ENCODE results near the gene ZNF862. TPM values are rescaled to one million over a fixed set of nuclear protein-coding genes. Genes with fewer than 3 reads are reported as not detected.
A peak's percentile ranks its signal among the peaks of the same experiment; 100 is the strongest.

Gene ZNF862
- total RNA-seq, 2 donors from 2014 or later, result 18.9 to 23.0 TPM

- DNase-seq (ENCODE audit: low spot score in 2 of 2), result no peak
- no peaks in the 10 kb centered on the region for H3K9me3 Mint-ChIP-seq
- no peaks in the 10 kb centered on the region for H3K36me3 Mint-ChIP-seq
- H3K27ac Mint-ChIP-seq, result no peak overlapping the region
- ATAC-seq, result no peak
Measured at GRCh38 chr7:149846436-149847046, 8.4 kb downstream of the ZNF862 start.

GRCh38 chr7:149849174-149849573 is 11.0 kb downstream of the ZNF862 start:
- no peaks in the 10 kb centered on the region for H3K9me3 Mint-ChIP-seq
- H3K36me3 Mint-ChIP-seq, result peaks cover 0 to 6% of the 10 kb centered on the region in 2 donors
- DNase-seq (ENCODE audit: low spot score in 2 of 2), result no peak
- H3K27ac Mint-ChIP-seq, result no peak overlapping the region
- ATAC-seq, result no peak

GRCh38 chr7:149850007-149850594 is 11.9 kb downstream of the ZNF862 start:
- Mint-ChIP-seq H3K9me3 (no peaks in the 10 kb centered on the region), H3K36me3 (peaks cover 0 to 6% of the 10 kb centered on the region in 2 donors), H3K27ac (no peak overlapping the region)
- no peak for ATAC-seq
- DNase-seq (ENCODE audit: low spot score in 2 of 2), result no peak

- Mint-ChIP-seq H3K27ac (no peak overlapping the region), H3K9me3 (no peaks in the 10 kb centered on the region), H3K36me3 (peaks cover 0 to 6% of the 10 kb centered on the region in 2 donors)
- no peak for DNase-seq (ENCODE audit: low spot score in 2 of 2)
- no peak for ATAC-seq
Measured at GRCh38 chr7:149850716-149851115, 12.5 kb downstream of the ZNF862 start.

- Mint-ChIP-seq H3K9me3 (no peaks in the 10 kb centered on the region), H3K36me3 (peaks cover 0 to 6% of the 10 kb centered on the region in 2 donors), H3K27ac (no peak overlapping the region)
- no peak for ATAC-seq
- no peak for DNase-seq (ENCODE audit: low spot score in 2 of 2)
Measured at GRCh38 chr7:149851449-149851848, 13.3 kb downstream of the ZNF862 start.

GRCh38 chr7:149853157-149853556 is 15.0 kb downstream of the ZNF862 start:
- DNase-seq (ENCODE audit: low spot score in 2 of 2) (no peak), ATAC-seq (no peak)
- H3K36me3 Mint-ChIP-seq, result peaks cover 0 to 6% of the 10 kb centered on the region in 2 donors
- no peaks in the 10 kb centered on the region for H3K9me3 Mint-ChIP-seq
- no peak overlapping the region for H3K27ac Mint-ChIP-seq

GRCh38 chr7:149854611-149855360 is 16.6 kb downstream of the ZNF862 start:
- no peaks in the 10 kb centered on the region for H3K9me3 Mint-ChIP-seq
- ATAC-seq, result peak; percentile 28 to 37
- H3K36me3 Mint-ChIP-seq, result peaks cover 0 to 6% of the 10 kb centered on the region in 2 donors
- H3K27ac Mint-ChIP-seq, result peak overlapping the region in 1 of 2 donors; percentile 51
- no peak for DNase-seq (ENCODE audit: low spot score in 2 of 2)

- H3K36me3 Mint-ChIP-seq, result peaks cover 0 to 6% of the 10 kb centered on the region in 2 donors
- DNase-seq (ENCODE audit: low spot score in 2 of 2), result no peak
- H3K9me3 Mint-ChIP-seq, result no peaks in the 10 kb centered on the region
- ATAC-seq, result peak; percentile 38 to 47
- peak overlapping the region in 1 of 2 donors; percentile 68 for H3K27ac Mint-ChIP-seq
Measured at GRCh38 chr7:149855361-149856305, 17.5 kb downstream of the ZNF862 start.

GRCh38 chr7:149856583-149856982 is 18.4 kb downstream of the ZNF862 start:
- Mint-ChIP-seq H3K36me3 (peaks cover 0 to 6% of the 10 kb centered on the region in 2 donors), H3K27ac (peak overlapping the region; percentile 29 to 68), H3K9me3 (no peaks in the 10 kb centered on the region)
- ATAC-seq (peak; percentile 92 to 93), DNase-seq (ENCODE audit: low spot score in 2 of 2) (no peak)

- DNase-seq (ENCODE audit: low spot score in 2 of 2) (no peak), ATAC-seq (no peak)
- no peaks in the 10 kb centered on the region for H3K9me3 Mint-ChIP-seq
- H3K27ac Mint-ChIP-seq, result no peak overlapping the region
- peaks cover 0 to 10% of the 10 kb centered on the region in 2 donors for H3K36me3 Mint-ChIP-seq
Measured at GRCh38 chr7:149859369-149859768, 21.2 kb downstream of the ZNF862 start.

- Mint-ChIP-seq H3K27ac (peak overlapping the region in 1 of 2 donors; percentile 65), H3K36me3 (peaks cover 0 to 10% of the 10 kb centered on the region in 2 donors), H3K9me3 (no peaks in the 10 kb centered on the region)
- no peak for ATAC-seq
- DNase-seq (ENCODE audit: low spot score in 2 of 2), result no peak
Measured at GRCh38 chr7:149859876-149860275, 21.7 kb downstream of the ZNF862 start.

- DNase-seq (ENCODE audit: low spot score in 2 of 2), result no peak
Measured at GRCh38 chr7:149860821-149861727, 22.9 kb downstream of the ZNF862 start.

GRCh38 chr7:149861728-149862045 is 23.5 kb downstream of the ZNF862 start:
- no peak for DNase-seq (ENCODE audit: low spot score in 2 of 2)
- no peaks in the 10 kb centered on the region for H3K9me3 Mint-ChIP-seq
- no peak overlapping the region for H3K27ac Mint-ChIP-seq
- H3K36me3 Mint-ChIP-seq, result peaks cover 0 to 10% of the 10 kb centered on the region in 2 donors
- ATAC-seq, result no peak

More at GRCh38 chr7:149860821-149861727, 22.9 kb downstream of the ZNF862 start:
- ATAC-seq, result no peak
- Mint-ChIP-seq H3K36me3 (peaks cover 0 to 10% of the 10 kb centered on the region in 2 donors), H3K9me3 (no peaks in the 10 kb centered on the region), H3K27ac (peak overlapping the region in 1 of 2 donors; percentile 65)

GRCh38 chr7:149862156-149862555 is 24.0 kb downstream of the ZNF862 start:
- H3K36me3 Mint-ChIP-seq, result peaks cover 0 to 10% of the 10 kb centered on the region in 2 donors
- H3K27ac Mint-ChIP-seq, result peak overlapping the region in 1 of 2 donors; percentile 59
- no peaks in the 10 kb centered on the region for H3K9me3 Mint-ChIP-seq
- ATAC-seq (no peak), DNase-seq (ENCODE audit: low spot score in 2 of 2) (no peak)

- peaks cover 1 to 10% of the 10 kb centered on the region in 2 donors for H3K36me3 Mint-ChIP-seq
- H3K27ac Mint-ChIP-seq, result peak overlapping the region in 1 of 2 donors; percentile 92
- ATAC-seq (no peak), DNase-seq (ENCODE audit: low spot score in 2 of 2) (no peak)
- no peaks in the 10 kb centered on the region for H3K9me3 Mint-ChIP-seq
Measured at GRCh38 chr7:149863500-149863899, 25.3 kb downstream of the ZNF862 start.
